HCT116 (cell line): ENCODE data around the gene SLC2A2. TPM values are rescaled to one million over a fixed set of nuclear protein-coding genes. Genes with fewer than 3 reads are reported as not detected.
A peak's percentile ranks its signal among the peaks of the same experiment; 100 is the strongest.

Source experiments
- ATAC-seq: fragments of 200-7000 bp; cut with Tn5 transposase; 2 replicates; pipeline ENCODE4 v1.9.1; 2020; ENCODE audit warnings: mild to moderate bottlenecking, moderate library complexity
- BruUV-seq: library from RNA; stranded (reverse); fragments of 400-500 nt; replicated peaks from 2 replicates; lab custom pipeline; 2021; lab: Mats Ljungman, UMichigan
- CTCF ChIA-PET: fragments of 300-600 bp; sonication (Branson Sonifier 250); formaldehyde crosslinking; loops from one replicate; lab custom pipeline; 2021; ENCODE audit warnings: antibody characterized with exemption; lab: Charles Lee
- POLR2A ChIA-PET: fragments of 300-600, 350-600 bp; sonication (Branson Sonifier 250); formaldehyde crosslinking; loops from one replicate; lab custom pipeline; 2021; ENCODE audit warnings: antibody characterized with exemption; lab: Charles Lee
- RAD21 ChIA-PET, 2 experiments: fragments of 300-600 bp; sonication (Branson Sonifier 250); formaldehyde crosslinking; loops; one replicate each; lab custom pipeline; 2023; ENCODE audit warnings: low total read pairs in 2 of 2; ENCODE audit not compliant: uncharacterized antibody in 2 of 2, unreplicated experiment in 2 of 2, low non-redundant PET in 1 of 2; lab: Charles Lee
- DNase-seq: peaks from one replicate; pipeline ENCODE4 v3.0.0-alpha.2; 2010; ENCODE audit warnings: low read depth, low spot score
- H2AFZ ChIP-seq: fragments of 200-600 bp; shearing (Covaris generic), sonication (generic); 2 replicates; pipeline ENCODE4 v1.6.1; 2017; ENCODE audit warnings: low read depth, mixed run types, mixed read lengths, antibody characterized with exemption, low read length; ENCODE audit not compliant: poor library complexity, severe bottlenecking
- H3K27ac ChIP-seq: 2 replicates; pipeline ENCODE4 v1.5.1; 2012; ENCODE audit warnings: low read depth, low read length
- H3K27me3 ChIP-seq: fragments of 200-600 bp; sonication (generic); 2 replicates; pipeline ENCODE4 v1.6.1; 2016; ENCODE audit warnings: mixed run types, low read length, mixed read lengths; ENCODE audit not compliant: insufficient read depth
- H3K36me3 ChIP-seq, 2 experiments: fragments of 200-500 bp in 1 of 2; fragments of 200-600 bp in 1 of 2; sonication (Bioruptor generic) in 1 of 2; sonication (generic) in 1 of 2; 2 replicates each; pipeline versions ENCODE4 v1.5.1 to v1.6.1; 2014 to 2016; ENCODE audit warnings: low read length in 2 of 2, inconsistent platforms in 1 of 2, mixed read lengths in 1 of 2, mixed run types in 1 of 2; ENCODE audit not compliant: insufficient read depth in 2 of 2, control insufficient read depth in 1 of 2
- H3K4me1 ChIP-seq, 2 experiments: fragments of 200-600 bp in 1 of 2; sonication (generic) in 1 of 2; 2 replicates each; pipeline versions ENCODE4 v1.5.1 to v1.6.1; 2012 to 2017; ENCODE audit warnings: low read length in 2 of 2, inconsistent platforms in 1 of 2, mild to moderate bottlenecking in 1 of 2, mixed read lengths in 1 of 2, mixed run types in 1 of 2, moderate library complexity in 1 of 2; ENCODE audit not compliant: insufficient read depth in 2 of 2, control insufficient read depth in 1 of 2
- H3K4me2 ChIP-seq: fragments of 200-600 bp; sonication (generic); 2 replicates; pipeline ENCODE4 v1.6.1; 2017; ENCODE audit warnings: mixed run types, low read length, mixed read lengths
- H3K4me3 ChIP-seq, 2 experiments: fragments of 200-600 bp in 1 of 2; sonication (generic) in 1 of 2; replicated peaks in 1 of 2; 2 replicates each; pipeline ENCODE4 v1.5.1; 2011 to 2016; ENCODE audit warnings: low read length in 2 of 2, control low read depth in 1 of 2, low read depth in 1 of 2, mild to moderate bottlenecking in 1 of 2, mixed read lengths in 1 of 2, mixed run types in 1 of 2
- H3K79me2 ChIP-seq: fragments of 200-600 bp; sonication (generic); 2 replicates; pipeline ENCODE4 v1.6.1; 2017; ENCODE audit warnings: mild to moderate bottlenecking, mixed run types, low read length, moderate library complexity, mixed read lengths; ENCODE audit not compliant: insufficient read depth
- H3K9ac ChIP-seq: fragments of 200-600 bp; sonication (generic); 2 replicates; pipeline ENCODE4 v1.6.1; 2016; ENCODE audit warnings: low read length, mixed read lengths
- H3K9me2 ChIP-seq: fragments of 200-600 bp; sonication (generic), shearing (Covaris generic); 2 replicates; pipeline ENCODE4 v1.6.1; 2017; ENCODE audit warnings: mixed run types, mild to moderate bottlenecking, moderate library complexity; ENCODE audit not compliant: insufficient read depth
- H3K9me3 ChIP-seq, 2 experiments: fragments of 200-500 bp in 1 of 2; fragments of 200-600 bp in 1 of 2; sonication (Bioruptor generic) in 1 of 2; sonication (generic) in 1 of 2; 2 replicates each; pipeline ENCODE4 v1.6.1; 2014 to 2017; ENCODE audit warnings: low read length in 2 of 2, mixed read lengths in 2 of 2, inconsistent platforms in 1 of 2, low read depth in 1 of 2, mild to moderate bottlenecking in 1 of 2, mixed run types in 1 of 2, moderate library complexity in 1 of 2; ENCODE audit not compliant: control insufficient read depth in 1 of 2, insufficient read depth in 1 of 2
- H4K20me1 ChIP-seq: fragments of 200-600 bp; sonication (generic), shearing (Covaris generic); 2 replicates; pipeline ENCODE4 v1.6.1; 2017; ENCODE audit warnings: mixed run types, mild to moderate bottlenecking, moderate library complexity; ENCODE audit not compliant: insufficient read depth
- CBX3 ChIP-seq: IDR thresholded peaks from 2 replicates; pipeline ENCODE4 v1.6.1; 2012; ENCODE audit warnings: low read depth
- CEBPB ChIP-seq: IDR thresholded peaks from 2 replicates; pipeline ENCODE4 v1.6.1; 2012; ENCODE audit warnings: low read depth
- EGR1 ChIP-seq: IDR thresholded peaks from 2 replicates; pipeline ENCODE4 v1.6.1; 2012; ENCODE audit warnings: low read depth
- EZH2phosphoT487 ChIP-seq: fragments of 200-600 bp; IDR thresholded peaks from 2 replicates; pipeline ENCODE4 v1.6.1; 2018; ENCODE audit warnings: antibody characterized with exemption, borderline replicate concordance
- FOSL1 ChIP-seq: IDR thresholded peaks from 2 replicates; pipeline ENCODE4 v1.6.1; 2012; ENCODE audit warnings: low read depth
- JUND ChIP-seq: IDR thresholded peaks from 2 replicates; pipeline ENCODE4 v1.6.1; 2012
- POLR2A ChIP-seq: IDR thresholded peaks from 2 replicates; pipeline ENCODE4 v1.7.0; 2011; ENCODE audit warnings: borderline replicate concordance; ENCODE audit not compliant: insufficient read depth, insufficient read length; ENCODE audit errors: extremely low read depth
- RAD21 ChIP-seq: IDR thresholded peaks from 2 replicates; pipeline ENCODE4 v1.6.1; 2012; ENCODE audit warnings: low read depth, mild to moderate bottlenecking
- SIN3A ChIP-seq: IDR thresholded peaks from 2 replicates; pipeline ENCODE4 v1.6.1; 2012; ENCODE audit warnings: low read depth
- YY1 ChIP-seq: IDR thresholded peaks from 2 replicates; pipeline ENCODE4 v1.6.1; 2011; ENCODE audit warnings: low read length, low read depth, moderate library complexity, mild to moderate bottlenecking; ENCODE audit not compliant: insufficient replicate concordance; ENCODE audit errors: extremely low read depth
- ZNF274 ChIP-seq: fragments of 200-500 bp; sonication (Bioruptor generic); IDR thresholded peaks from 2 replicates; pipeline ENCODE4 v1.6.1; 2014; ENCODE audit warnings: mild to moderate bottlenecking, low read depth, low read length, inconsistent platforms
- intact Hi-C: fragments of 100-400 bp; cut with micrococcal nuclease; formaldehyde crosslinking; loops from 2 replicates; pipeline ENCODE4 v1.10.0; 2022
- total RNA-seq: library from RNA; stranded (reverse); gene quantifications from one replicate; pipeline ENCODE4 v1.2.1, GENCODE V29; 2021; ENCODE audit not compliant: unreplicated experiment
- TF ChIP-seq, protein P1 (sequence below): IDR thresholded peaks from 2 replicates; pipeline ENCODE4 v1.6.1; 2011; ENCODE audit warnings: mild to moderate bottlenecking, low read length, moderate library complexity; ENCODE audit not compliant: insufficient replicate concordance; ENCODE audit errors: extremely low read depth
- TF ChIP-seq, protein P2 (sequence below): IDR thresholded peaks from 2 replicates; pipeline ENCODE4 v1.6.1; 2012
- TF ChIP-seq, protein P3 (sequence below): IDR thresholded peaks from 2 replicates; pipeline ENCODE4 v1.6.1; 2012
- TF ChIP-seq, protein P4 (sequence below): IDR thresholded peaks from 2 replicates; pipeline ENCODE4 v1.6.1; 2012; ENCODE audit warnings: low read depth

The SLC2A2 gene
- total RNA-seq, 1 experiment from 2014 or later, result not detected

DNA sequence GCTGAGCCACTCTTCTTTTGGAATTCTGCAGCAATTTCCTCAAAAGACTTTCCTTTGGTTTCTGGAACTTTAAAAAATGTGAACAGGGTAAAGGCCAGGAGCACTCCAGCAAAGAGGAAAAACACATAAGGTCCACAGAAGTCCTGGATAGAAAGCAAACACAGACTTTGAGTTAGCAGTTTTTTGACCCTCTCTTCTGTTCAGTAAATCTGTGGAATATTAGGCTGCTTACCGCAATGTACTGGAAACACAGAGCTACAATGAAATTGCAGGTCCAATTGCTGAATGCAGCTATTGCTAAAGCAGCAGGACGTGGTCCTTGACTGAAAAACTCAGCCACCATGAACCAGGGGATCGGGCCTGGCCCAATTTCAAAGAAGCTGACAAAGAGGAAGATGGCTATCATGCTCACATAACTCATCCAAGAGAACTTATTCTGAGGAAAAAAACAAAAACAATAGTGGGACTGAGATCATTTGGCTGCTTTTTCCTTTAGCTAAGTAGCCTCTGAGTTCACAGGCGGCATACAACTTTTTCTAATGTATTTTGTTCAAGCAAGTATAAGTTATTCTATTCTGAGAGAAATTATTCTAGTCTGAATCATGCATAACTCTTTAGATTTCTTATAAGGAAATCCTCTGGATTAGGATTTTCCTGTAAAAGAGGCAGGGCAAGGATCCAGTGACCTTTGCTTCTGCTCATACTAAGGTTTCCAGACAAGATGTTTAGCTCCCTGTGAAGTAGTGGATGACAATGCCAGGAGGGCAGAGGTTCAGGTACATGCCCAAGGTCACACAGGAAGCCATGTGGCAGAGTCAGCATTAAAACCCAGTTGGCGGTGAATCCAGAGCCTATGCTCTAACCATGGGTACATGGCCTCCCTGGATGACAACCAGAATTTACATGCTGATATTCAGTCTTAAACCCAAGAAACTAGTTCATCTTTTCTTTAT lies 28.3 kb downstream of the SLC2A2 start:
- H3K27ac ChIP-seq, result no peak overlapping the region
- CTCF ChIA-PET, result interaction anchor here (1.3 to 1.5 kb wide), 2 partner anchors 36 to 51 kb away, joined by 3 to 4 read pairs; no protein-coding TSS in a partner anchor
- intact Hi-C loops, result no loop called here
- H3K4me2 ChIP-seq, result no peak overlapping the region
- no peaks in the 10 kb centered on the region for H3K27me3 ChIP-seq
- no TSS peak for BruUV-seq
- TF ChIP-seq CBX3 (no peak), SIN3A (no peak), ZNF274 (no peak), EGR1 (no peak), CEBPB (no peak), RAD21 (no peak), FOSL1 (no peak), YY1 (no peak), POLR2A (no peak), JUND (no peak), EZH2phosphoT487 (no peak)
- TF ChIP-seq, protein P1, sequence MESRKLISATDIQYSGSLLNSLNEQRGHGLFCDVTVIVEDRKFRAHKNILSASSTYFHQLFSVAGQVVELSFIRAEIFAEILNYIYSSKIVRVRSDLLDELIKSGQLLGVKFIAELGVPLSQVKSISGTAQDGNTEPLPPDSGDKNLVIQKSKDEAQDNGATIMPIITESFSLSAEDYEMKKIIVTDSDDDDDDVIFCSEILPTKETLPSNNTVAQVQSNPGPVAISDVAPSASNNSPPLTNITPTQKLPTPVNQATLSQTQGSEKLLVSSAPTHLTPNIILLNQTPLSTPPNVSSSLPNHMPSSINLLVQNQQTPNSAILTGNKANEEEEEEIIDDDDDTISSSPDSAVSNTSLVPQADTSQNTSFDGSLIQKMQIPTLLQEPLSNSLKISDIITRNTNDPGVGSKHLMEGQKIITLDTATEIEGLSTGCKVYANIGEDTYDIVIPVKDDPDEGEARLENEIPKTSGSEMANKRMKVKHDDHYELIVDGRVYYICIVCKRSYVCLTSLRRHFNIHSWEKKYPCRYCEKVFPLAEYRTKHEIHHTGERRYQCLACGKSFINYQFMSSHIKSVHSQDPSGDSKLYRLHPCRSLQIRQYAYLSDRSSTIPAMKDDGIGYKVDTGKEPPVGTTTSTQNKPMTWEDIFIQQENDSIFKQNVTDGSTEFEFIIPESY, result no peak
- TF ChIP-seq, protein P2, sequence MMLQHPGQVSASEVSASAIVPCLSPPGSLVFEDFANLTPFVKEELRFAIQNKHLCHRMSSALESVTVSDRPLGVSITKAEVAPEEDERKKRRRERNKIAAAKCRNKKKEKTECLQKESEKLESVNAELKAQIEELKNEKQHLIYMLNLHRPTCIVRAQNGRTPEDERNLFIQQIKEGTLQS, result no peak
- TF ChIP-seq, protein P3, sequence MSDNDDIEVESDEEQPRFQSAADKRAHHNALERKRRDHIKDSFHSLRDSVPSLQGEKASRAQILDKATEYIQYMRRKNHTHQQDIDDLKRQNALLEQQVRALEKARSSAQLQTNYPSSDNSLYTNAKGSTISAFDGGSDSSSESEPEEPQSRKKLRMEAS, result no peak
- TF ChIP-seq, protein P4, sequence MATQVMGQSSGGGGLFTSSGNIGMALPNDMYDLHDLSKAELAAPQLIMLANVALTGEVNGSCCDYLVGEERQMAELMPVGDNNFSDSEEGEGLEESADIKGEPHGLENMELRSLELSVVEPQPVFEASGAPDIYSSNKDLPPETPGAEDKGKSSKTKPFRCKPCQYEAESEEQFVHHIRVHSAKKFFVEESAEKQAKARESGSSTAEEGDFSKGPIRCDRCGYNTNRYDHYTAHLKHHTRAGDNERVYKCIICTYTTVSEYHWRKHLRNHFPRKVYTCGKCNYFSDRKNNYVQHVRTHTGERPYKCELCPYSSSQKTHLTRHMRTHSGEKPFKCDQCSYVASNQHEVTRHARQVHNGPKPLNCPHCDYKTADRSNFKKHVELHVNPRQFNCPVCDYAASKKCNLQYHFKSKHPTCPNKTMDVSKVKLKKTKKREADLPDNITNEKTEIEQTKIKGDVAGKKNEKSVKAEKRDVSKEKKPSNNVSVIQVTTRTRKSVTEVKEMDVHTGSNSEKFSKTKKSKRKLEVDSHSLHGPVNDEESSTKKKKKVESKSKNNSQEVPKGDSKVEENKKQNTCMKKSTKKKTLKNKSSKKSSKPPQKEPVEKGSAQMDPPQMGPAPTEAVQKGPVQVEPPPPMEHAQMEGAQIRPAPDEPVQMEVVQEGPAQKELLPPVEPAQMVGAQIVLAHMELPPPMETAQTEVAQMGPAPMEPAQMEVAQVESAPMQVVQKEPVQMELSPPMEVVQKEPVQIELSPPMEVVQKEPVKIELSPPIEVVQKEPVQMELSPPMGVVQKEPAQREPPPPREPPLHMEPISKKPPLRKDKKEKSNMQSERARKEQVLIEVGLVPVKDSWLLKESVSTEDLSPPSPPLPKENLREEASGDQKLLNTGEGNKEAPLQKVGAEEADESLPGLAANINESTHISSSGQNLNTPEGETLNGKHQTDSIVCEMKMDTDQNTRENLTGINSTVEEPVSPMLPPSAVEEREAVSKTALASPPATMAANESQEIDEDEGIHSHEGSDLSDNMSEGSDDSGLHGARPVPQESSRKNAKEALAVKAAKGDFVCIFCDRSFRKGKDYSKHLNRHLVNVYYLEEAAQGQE, result no peak
- H3K4me1 ChIP-seq, result peaks cover 25 to 37% of the 10 kb centered on the region in 2 experiments; a peak in 3 of 4 replicates
- POLR2A ChIA-PET, result no interaction called here
- peak overlapping the region; percentile 14 for H2AFZ ChIP-seq
- H3K79me2 ChIP-seq, result no peaks in the 10 kb centered on the region
- no peak overlapping the region for H3K9ac ChIP-seq
- no peaks in the 10 kb centered on the region for H3K9me2 ChIP-seq
- DNase-seq (no peak), ATAC-seq (no peak)
- no peaks in the 10 kb centered on the region for H4K20me1 ChIP-seq
- no peak overlapping the region for H3K4me3 ChIP-seq
- no peaks in the 10 kb centered on the region for H3K36me3 ChIP-seq
- RAD21 ChIA-PET, result no interaction called here
- no peaks in the 10 kb centered on the region for H3K9me3 ChIP-seq
